ENCODE results near the gene PACS1. TPM values are rescaled to one million over a fixed set of nuclear protein-coding genes. Genes with fewer than 3 reads are reported as not detected.

Gene PACS1
- total and polyA plus RNA-seq, 8 donors = 14.7 to 269 (median 51.0) TPM

DNA sequence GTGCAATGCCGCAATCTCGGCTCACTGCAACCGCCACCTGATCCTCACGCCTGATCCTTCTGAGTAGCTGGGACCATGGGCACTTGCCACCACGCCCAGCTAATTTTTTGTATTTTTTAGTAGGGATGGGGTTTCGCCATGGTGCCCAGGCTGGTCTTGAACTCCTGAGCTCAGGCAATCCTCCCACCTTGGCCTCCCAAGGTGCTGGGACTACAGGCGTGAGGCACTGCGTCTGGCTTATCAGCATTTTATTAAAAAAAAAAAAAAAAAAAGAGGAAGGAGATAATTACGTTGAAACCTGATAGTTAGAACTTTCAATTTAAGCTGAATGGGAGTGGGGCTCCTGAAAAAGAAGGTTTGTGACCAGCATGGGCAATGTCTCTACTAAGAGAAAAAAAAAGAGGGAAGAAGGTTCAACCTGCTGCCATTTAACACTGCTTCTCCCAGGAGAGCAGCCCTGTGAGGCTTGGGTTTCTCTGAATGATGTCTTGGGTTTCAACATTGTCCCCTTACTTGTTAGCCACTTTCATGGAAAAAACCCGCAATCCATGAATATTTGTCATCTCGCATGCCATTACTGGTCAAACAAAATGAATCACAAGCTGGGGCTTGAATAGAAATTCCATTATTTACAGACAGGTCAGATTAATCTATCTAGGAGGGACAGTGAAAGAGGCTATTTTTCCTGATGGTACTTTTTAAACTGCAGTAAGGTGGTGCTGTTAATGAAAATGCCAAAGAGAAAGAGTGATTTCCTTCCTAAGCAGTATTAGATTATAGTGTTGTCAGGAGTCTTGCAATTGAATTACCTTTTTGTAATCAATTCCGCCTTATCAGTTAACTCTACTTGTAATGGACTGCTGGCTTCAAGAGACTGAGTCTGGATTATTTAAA lies 72.5 kb downstream of the PACS1 start:
- no peak overlapping the region for H3K4me3 ChIP-seq
- peaks cover 15 to 56% (median 37%) of the 10 kb centered on the region in 4 donors for H3K4me1 ChIP-seq
- intact Hi-C loops (cut with DNase I; ENCODE audit: low total_unique reads) = no loop called here
- peak overlapping the region in 4 of 5 donors; percentile 28 to 76 (median 64) for H3K27ac ChIP-seq
- 62 to 75% (median 72%) methylated on average over 12 of the region's 12 CpGs for WGBS, 5 donors
- no peak for DNase-seq
- no peaks in the 10 kb centered on the region for H3K9me3 ChIP-seq
- TF ChIP-seq POLR2A (IDR thresholded peaks at IDR 0.05) = no peak
- no peak for TF ChIP-seq EP300 (IDR thresholded peaks at IDR 0.05)
- TF ChIP-seq, protein P1, sequence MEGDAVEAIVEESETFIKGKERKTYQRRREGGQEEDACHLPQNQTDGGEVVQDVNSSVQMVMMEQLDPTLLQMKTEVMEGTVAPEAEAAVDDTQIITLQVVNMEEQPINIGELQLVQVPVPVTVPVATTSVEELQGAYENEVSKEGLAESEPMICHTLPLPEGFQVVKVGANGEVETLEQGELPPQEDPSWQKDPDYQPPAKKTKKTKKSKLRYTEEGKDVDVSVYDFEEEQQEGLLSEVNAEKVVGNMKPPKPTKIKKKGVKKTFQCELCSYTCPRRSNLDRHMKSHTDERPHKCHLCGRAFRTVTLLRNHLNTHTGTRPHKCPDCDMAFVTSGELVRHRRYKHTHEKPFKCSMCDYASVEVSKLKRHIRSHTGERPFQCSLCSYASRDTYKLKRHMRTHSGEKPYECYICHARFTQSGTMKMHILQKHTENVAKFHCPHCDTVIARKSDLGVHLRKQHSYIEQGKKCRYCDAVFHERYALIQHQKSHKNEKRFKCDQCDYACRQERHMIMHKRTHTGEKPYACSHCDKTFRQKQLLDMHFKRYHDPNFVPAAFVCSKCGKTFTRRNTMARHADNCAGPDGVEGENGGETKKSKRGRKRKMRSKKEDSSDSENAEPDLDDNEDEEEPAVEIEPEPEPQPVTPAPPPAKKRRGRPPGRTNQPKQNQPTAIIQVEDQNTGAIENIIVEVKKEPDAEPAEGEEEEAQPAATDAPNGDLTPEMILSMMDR (IDR thresholded peaks at IDR 0.05) = no peak
- TF ChIP-seq POLR2AphosphoS5 (IDR thresholded peaks at IDR 0.05) = no peak
- no peaks in the 10 kb centered on the region for H3K36me3 ChIP-seq
- H3K27me3 ChIP-seq = no peaks in the 10 kb centered on the region

DNA sequence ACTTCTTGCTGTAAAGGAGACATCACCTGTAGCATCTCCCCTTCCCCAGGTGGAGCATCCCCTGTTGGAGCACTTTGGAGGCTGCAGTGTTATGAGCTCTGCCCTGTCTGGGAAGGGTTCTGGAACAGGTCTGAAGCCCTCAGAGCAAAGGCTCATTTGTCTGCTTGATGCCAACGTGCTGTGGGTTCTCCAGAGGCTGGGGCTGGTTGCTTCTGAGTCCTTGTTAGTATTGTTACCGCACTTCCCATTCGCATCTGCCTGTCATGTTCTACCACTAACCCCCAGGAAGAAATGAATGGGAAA lies 73.1 kb downstream of the PACS1 start:
- Histone ChIP-seq H3K4me1 (peaks cover 15 to 52% (median 33%) of the 10 kb centered on the region in 4 donors), H3K27ac (peak overlapping the region; percentile 58 to 76 (median 65)), H3K9me3 (no peaks in the 10 kb centered on the region), H3K4me3 (no peak overlapping the region), H3K36me3 (no peaks in the 10 kb centered on the region), H3K27me3 (no peaks in the 10 kb centered on the region)
- intact Hi-C loops (cut with DNase I; ENCODE audit: low total_unique reads) = no loop called here
- DNase-seq = no peak
- 64 to 88% (median 79%) methylated on average over 3 of the region's 3 CpGs for WGBS, 5 donors
- no peak for TF ChIP-seq POLR2AphosphoS5 (IDR thresholded peaks at IDR 0.05)
- no peak for TF ChIP-seq EP300 (IDR thresholded peaks at IDR 0.05)

DNA sequence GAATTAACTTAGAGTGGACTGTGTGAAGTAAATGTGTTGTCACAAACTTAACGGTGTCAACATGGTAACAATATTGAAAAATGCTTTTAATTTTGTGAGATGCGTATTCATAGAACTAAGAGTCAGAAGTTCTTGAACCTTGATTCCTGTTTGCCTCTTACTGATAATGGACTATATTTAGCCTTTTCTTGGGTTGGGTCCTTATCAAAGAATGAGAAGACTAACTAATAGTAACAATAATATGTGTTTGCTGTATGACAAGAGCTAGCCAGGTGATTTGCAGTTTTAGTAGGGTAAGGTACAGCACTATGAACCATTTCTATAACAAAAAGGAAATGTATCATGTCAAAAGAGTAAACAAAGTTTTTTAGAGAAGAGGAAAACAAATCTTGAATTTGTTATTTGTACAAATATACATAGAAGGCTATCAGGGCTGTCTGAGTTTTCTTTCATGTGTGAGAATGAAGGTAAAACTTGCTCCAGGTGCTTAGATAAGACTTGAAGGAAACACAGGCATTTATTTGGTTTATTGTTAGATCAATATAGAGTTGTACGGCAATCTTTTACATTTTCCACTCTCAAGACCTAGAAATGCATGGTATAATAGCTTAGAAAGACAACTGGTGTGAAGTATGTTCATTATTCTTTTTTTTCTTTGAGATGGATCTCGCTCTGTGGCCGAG lies 74.1 kb downstream of the PACS1 start:
- H3K9me3 ChIP-seq = no peaks in the 10 kb centered on the region
- H3K36me3 ChIP-seq = no peaks in the 10 kb centered on the region
- WGBS, 5 donors = 29 to 72% (median 54%) methylated on average over 5 of the region's 5 CpGs
- no peaks in the 10 kb centered on the region for H3K27me3 ChIP-seq
- intact Hi-C loops (cut with DNase I; ENCODE audit: low total_unique reads) = no loop called here
- H3K27ac ChIP-seq = peak overlapping the region; percentile 59 to 76 (median 71)
- TF ChIP-seq POLR2AphosphoS5 (IDR thresholded peaks at IDR 0.05) (peak in 1 of 3 donors; percentile 36), EP300 (IDR thresholded peaks at IDR 0.05) (no peak), POLR2A (IDR thresholded peaks at IDR 0.05) (no peak)
- TF ChIP-seq, protein P1 (IDR thresholded peaks at IDR 0.05) = no peak
- H3K4me1 ChIP-seq = peaks cover 15 to 52% (median 32%) of the 10 kb centered on the region in 4 donors
- no peak overlapping the region for H3K4me3 ChIP-seq
- DNase-seq = peak in 1 of 2 donors; percentile 67

DNA sequence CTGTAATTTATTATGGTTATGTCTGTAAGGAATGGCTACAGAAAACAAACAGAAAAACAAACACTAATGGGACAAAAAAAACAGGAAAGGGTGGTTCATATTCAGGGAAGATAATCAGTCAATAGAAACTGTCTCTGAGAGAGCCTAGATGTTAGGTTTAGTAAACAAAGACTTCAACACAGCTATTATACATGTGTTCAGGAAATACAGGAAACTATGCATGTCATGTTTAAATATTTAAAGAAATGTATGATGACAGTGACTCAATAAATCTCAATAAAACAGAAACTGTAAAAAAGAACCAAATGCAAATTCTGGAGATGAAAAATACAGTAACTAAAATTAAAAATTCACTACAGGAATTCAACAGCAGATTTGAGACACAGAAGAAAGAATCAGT lies 76.0 kb downstream of the PACS1 start:
- no peak for DNase-seq
- no peaks in the 10 kb centered on the region for H3K36me3 ChIP-seq
- no peak for TF ChIP-seq POLR2A (IDR thresholded peaks at IDR 0.05)
- TF ChIP-seq EP300 (IDR thresholded peaks at IDR 0.05) = no peak
- TF ChIP-seq POLR2AphosphoS5 (IDR thresholded peaks at IDR 0.05) = no peak
- TF ChIP-seq, protein P1 (IDR thresholded peaks at IDR 0.05) = no peak
- no peaks in the 10 kb centered on the region for H3K27me3 ChIP-seq
- H3K4me3 ChIP-seq = no peak overlapping the region
- H3K9me3 ChIP-seq = no peaks in the 10 kb centered on the region
- peaks cover 15 to 47% (median 30%) of the 10 kb centered on the region in 4 donors for H3K4me1 ChIP-seq
- intact Hi-C loops (cut with DNase I; ENCODE audit: low total_unique reads) = no loop called here
- H3K27ac ChIP-seq = no peak overlapping the region

Measured in stomach (tissue), 9 donors.